WTC11 (cell line): Measurements from ENCODE around the gene UQCRFS1.
A peak's percentile ranks its signal among the peaks of the same experiment; 100 is the strongest.

ENCODE experiments used
- ATF2 ChIP-seq: sonication (generic); formaldehyde crosslinking; IDR thresholded peaks from 2 replicates; pipeline ENCODE4 v1.8.1; 2022; ENCODE audit warnings: low read depth, missing genetic modification reagents, borderline replicate concordance
- CREB1 ChIP-seq: sonication (generic); formaldehyde crosslinking; IDR thresholded peaks from 2 replicates; pipeline ENCODE4 v1.8.0; 2023; ENCODE audit warnings: mild to moderate bottlenecking, missing genetic modification reagents
- CTCF ChIP-seq: fragments of 200-600 bp; IDR thresholded peaks from 2 replicates; pipeline ENCODE4 v1.8.0; 2022; ENCODE audit warnings: antibody characterized with exemption
- FOXK1 ChIP-seq: sonication (generic); formaldehyde crosslinking; IDR thresholded peaks from 2 replicates; pipeline ENCODE4 v1.8.0; 2022; ENCODE audit warnings: mild to moderate bottlenecking, moderate library complexity, missing genetic modification reagents
- FOXP1 ChIP-seq: sonication (generic); formaldehyde crosslinking; IDR thresholded peaks from 2 replicates; pipeline ENCODE4 v1.8.0; 2022; ENCODE audit warnings: missing genetic modification reagents, mild to moderate bottlenecking, moderate library complexity, borderline replicate concordance
- GTF2I ChIP-seq: fragments of 250-450 bp; sonication (Bioruptor Pico); conservative IDR thresholded peaks from 2 replicates; pipeline ENCODE4 v1.4.0; 2021; ENCODE audit warnings: mild to moderate bottlenecking
- HMGXB4 ChIP-seq: sonication (generic); formaldehyde crosslinking; IDR thresholded peaks from 2 replicates; pipeline ENCODE4 v1.8.1; 2023; ENCODE audit warnings: mild to moderate bottlenecking, moderate library complexity, missing genetic modification reagents
- JUN ChIP-seq: sonication (generic); formaldehyde crosslinking; IDR thresholded peaks from 2 replicates; pipeline ENCODE4 v1.8.0; 2023; ENCODE audit warnings: mild to moderate bottlenecking, missing genetic modification reagents
- NR2C2 ChIP-seq: sonication (generic); formaldehyde crosslinking; IDR thresholded peaks from 2 replicates; pipeline ENCODE4 v1.8.0; 2022; ENCODE audit warnings: mild to moderate bottlenecking, missing genetic modification reagents
- SP1 ChIP-seq: sonication (generic); formaldehyde crosslinking; conservative IDR thresholded peaks from 2 replicates; pipeline ENCODE4 v1.8.1; 2022; ENCODE audit warnings: missing genetic modification reagents
- USF1 ChIP-seq: sonication (generic); formaldehyde crosslinking; IDR thresholded peaks from 2 replicates; pipeline ENCODE4 v1.8.0; 2022; ENCODE audit warnings: mild to moderate bottlenecking, missing genetic modification reagents
- USF2 ChIP-seq: sonication (generic); formaldehyde crosslinking; IDR thresholded peaks from 2 replicates; pipeline ENCODE4 v1.8.1; 2023; ENCODE audit warnings: mild to moderate bottlenecking, missing genetic modification reagents, moderate library complexity
- ZNF396 ChIP-seq: fragments of 250-450 bp; sonication (Bioruptor Pico); IDR thresholded peaks from 2 replicates; pipeline ENCODE4 v1.8.0; 2021; ENCODE audit warnings: mild to moderate bottlenecking, moderate library complexity, borderline replicate concordance
- ZNF671 ChIP-seq: fragments of 250-450 bp; sonication (Bioruptor Pico); IDR thresholded peaks from 2 replicates; pipeline ENCODE4 v1.8.0; 2021; ENCODE audit warnings: mild to moderate bottlenecking

GRCh38 chr19:29247872-29248271 is 34.9 kb upstream of the UQCRFS1 start:
- no peak for TF ChIP-seq CTCF
- no peak for TF ChIP-seq ZNF671 (CRISPR knock-in tag)
- no peak for TF ChIP-seq JUN
- no peak for TF ChIP-seq FOXP1 (CRISPR knock-in tag)
- peak; percentile 64 for TF ChIP-seq USF2 (CRISPR knock-in tag)
- TF ChIP-seq SP1 (CRISPR knock-in tag): no peak
- TF ChIP-seq ATF2 (CRISPR knock-in tag): no peak
- peak; percentile 43; the same call in 1 of the 2 replicates for TF ChIP-seq USF1 (CRISPR knock-in tag)
- no peak for TF ChIP-seq CREB1 (CRISPR knock-in tag)
- TF ChIP-seq FOXK1: no peak
- no peak for TF ChIP-seq GTF2I (CRISPR knock-in tag)
- no peak for TF ChIP-seq ZNF396 (CRISPR knock-in tag)
- no peak for TF ChIP-seq HMGXB4 (CRISPR knock-in tag)
- no peak for TF ChIP-seq NR2C2 (CRISPR knock-in tag)
